GM12878 (cell line): ENCODE data around the gene AOPEP. TPM values are rescaled to one million over a fixed set of nuclear protein-coding genes. Genes with fewer than 3 reads are reported as not detected.

Experiments
- ATAC-seq: fragments of 200-7000 bp; cut with Tn5 transposase; 3 replicates; pipeline ENCODE4 v1.9.1; 2020; ENCODE audit warnings: mild to moderate bottlenecking, moderate library complexity
- BruUV-seq: library from RNA; stranded (reverse); fragments of 400-500 nt; replicated peaks from 2 replicates; lab custom pipeline; 2021; lab: Mats Ljungman, UMichigan
- CTCF ChIA-PET: fragments of 300-600 bp; sonication (Branson Sonifier 250); formaldehyde crosslinking; extraction: SDS; loops from one replicate; lab custom pipeline; 2021; ENCODE audit warnings: inconsistent platforms; lab: Yijun Ruan, JAX
- POLR2A ChIA-PET: fragments of 350-600 bp; formaldehyde crosslinking; extraction: SDS; loops from one replicate; lab custom pipeline; 2021; ENCODE audit warnings: inconsistent platforms; lab: Charles Lee
- RAD21 ChIA-PET: fragments of 300-600 bp; sonication (Branson Sonifier 250); formaldehyde crosslinking; loops from one replicate; lab custom pipeline; 2023; ENCODE audit warnings: antibody characterized with exemption; ENCODE audit not compliant: unreplicated experiment; lab: Charles Lee
- SMC1A ChIA-PET: fragments of 300-600 bp; sonication (Branson Sonifier 250); formaldehyde crosslinking; loops from one replicate; lab custom pipeline; 2023; ENCODE audit not compliant: unreplicated experiment, uncharacterized antibody; lab: Charles Lee
- DNase-seq: peaks from one replicate; pipeline ENCODE4 v3.0.0-alpha.2; 2011; ENCODE audit warnings: low read depth, low spot score
- FAIRE-seq: peaks from 3 replicates; lab custom pipeline; 2011; peaks lifted over from hg19 to GRCh38; lab: Jason Lieb, UNC
- H2AFZ ChIP-seq: 2 replicates; pipeline ENCODE4 v1.6.0; 2011; ENCODE audit warnings: low read depth, low read length, control low read depth; ENCODE audit not compliant: control insufficient read depth
- H3K27ac ChIP-seq: 2 replicates; pipeline ENCODE4 v1.5.1; 2011; ENCODE audit warnings: control low read depth; ENCODE audit not compliant: control insufficient read depth, insufficient read depth
- H3K27me3 ChIP-seq, 2 experiments: replicated peaks in 1 of 2; 2 replicates each; pipeline versions ENCODE4 v1.6.0 to v1.6.1; 2011; ENCODE audit warnings: low read length in 1 of 2; ENCODE audit not compliant: control insufficient read depth in 2 of 2, insufficient read depth in 2 of 2
- H3K36me3 ChIP-seq, 2 experiments: 2 replicates each; pipeline ENCODE4 v1.5.1; 2011; ENCODE audit warnings: low read length in 1 of 2; ENCODE audit not compliant: control insufficient read depth in 2 of 2, insufficient read depth in 2 of 2
- H3K4me1 ChIP-seq: 2 replicates; pipeline ENCODE4 v1.6.1; 2011; ENCODE audit warnings: mild to moderate bottlenecking, low read length, moderate library complexity, mixed read lengths; ENCODE audit not compliant: control insufficient read depth, insufficient read depth
- H3K4me2 ChIP-seq: 2 replicates; pipeline ENCODE4 v1.6.0; 2011; ENCODE audit warnings: control low read depth; ENCODE audit not compliant: control insufficient read depth, insufficient read depth
- H3K4me3 ChIP-seq: fragments of 200-600 bp; sonication (generic); 2 replicates; pipeline ENCODE4 v1.5.1; 2016
- H3K79me2 ChIP-seq: 2 replicates; pipeline ENCODE4 v1.6.0; 2011; ENCODE audit warnings: low read length; ENCODE audit not compliant: control insufficient read depth, insufficient read depth
- H3K9ac ChIP-seq: 2 replicates; pipeline ENCODE4 v1.8.0; 2011; ENCODE audit warnings: low read length, control low read depth, mixed read lengths; ENCODE audit not compliant: control insufficient read depth, insufficient read depth
- H3K9me3 ChIP-seq: replicated peaks from 3 replicates; pipeline ENCODE4 v1.5.1; 2011; ENCODE audit warnings: mild to moderate bottlenecking, low read length; ENCODE audit not compliant: control insufficient read depth, insufficient read depth
- H4K20me1 ChIP-seq: 2 replicates; pipeline ENCODE4 v1.6.0; 2011; ENCODE audit not compliant: control insufficient read depth, insufficient read depth
- GATAD2B ChIP-seq: fragments of 450-650 bp; conservative IDR thresholded peaks from 2 replicates; pipeline ENCODE4 v1.6.1; 2017; ENCODE audit warnings: low read depth, mild to moderate bottlenecking, moderate library complexity
- KDM1A ChIP-seq: fragments of 200-600 bp; sonication (generic); IDR thresholded peaks from 2 replicates; pipeline ENCODE4 v1.6.1; 2016; ENCODE audit warnings: borderline replicate concordance
- NRF1 ChIP-seq: conservative IDR thresholded peaks from 2 replicates; pipeline ENCODE4 v1.6.1; 2011; ENCODE audit warnings: mild to moderate bottlenecking, low read depth, low read length, improper control_type of control experiment
- PAX5 ChIP-seq: IDR thresholded peaks from 2 replicates; pipeline ENCODE4 v1.6.1; 2011; ENCODE audit warnings: low read depth, low read length, borderline replicate concordance
- POLR2A ChIP-seq: IDR thresholded peaks from 2 replicates; pipeline ENCODE4 v1.6.1; 2011; ENCODE audit warnings: low read depth, mild to moderate bottlenecking, low read length
- RB1 ChIP-seq: fragments of 450-650 bp; formaldehyde crosslinking; IDR thresholded peaks from 2 replicates; pipeline ENCODE4 v1.6.1; 2017; ENCODE audit warnings: mild to moderate bottlenecking, borderline replicate concordance
- RCOR1 ChIP-seq: conservative IDR thresholded peaks from 2 replicates; pipeline ENCODE4 v1.6.1; 2012; ENCODE audit warnings: low read depth, low read length, improper control_type of control experiment
- SMAD5 ChIP-seq: IDR thresholded peaks from 2 replicates; pipeline ENCODE4 v1.6.1; 2016; ENCODE audit warnings: antibody characterized with exemption, low read depth
- SUZ12 ChIP-seq: fragments of 200-600 bp; sonication (generic); IDR thresholded peaks from one replicate; pipeline ENCODE4 v1.6.1; 2018; ENCODE audit warnings: antibody characterized with exemption, mild to moderate bottlenecking; ENCODE audit not compliant: unreplicated experiment
- ZNF622 ChIP-seq: fragments of 450-650 bp; IDR thresholded peaks from 2 replicates; pipeline ENCODE4 v1.6.1; 2017; ENCODE audit warnings: mild to moderate bottlenecking, inconsistent platforms
- ZSCAN29 ChIP-seq: fragments of 450-650 bp; IDR thresholded peaks from 2 replicates; pipeline ENCODE4 v1.6.1; 2017; ENCODE audit warnings: mild to moderate bottlenecking, moderate library complexity
- WGBS: methylation state at CpG from one replicate; pipeline ENCODE4 v1.1.6; 2016; ENCODE audit warnings: low lambda C conversion rate; ENCODE audit not compliant: insufficient replicate concordance, insufficient coverage; ENCODE audit errors: missing lambda C conversion rate; 5-methylcytosine and 5-hydroxymethylcytosine counted together
- in situ Hi-C: fragments of 300-500 bp; cut with MboI; formaldehyde crosslinking; loops from 9 replicates; pipeline ENCODE4 v1.14.3; 2018; ENCODE audit warnings: mixed read lengths
- intact Hi-C: fragments of 100-400 bp; cut with micrococcal nuclease; formaldehyde crosslinking; loops from one replicate; pipeline ENCODE4 v1.14.2; 2022; ENCODE audit not compliant: unreplicated experiment
- polyA plus RNA-seq, 11 experiments: library from polyadenylated mRNA; depleted of rRNA in 4 of 11; unstranded in 6 of 11; stranded (reverse) in 5 of 11; fragments of >200 nt; fragmentation: Nextera tagmentation in 4 of 11; fragmentation: Illumina TruSeq in 1 of 11; extraction: Ambion mirVana in 4 of 11; extraction: Trizol in 1 of 11; gene quantifications; 1 replicate in 1 of 11; 2 replicates in 10 of 11; pipeline versions ENCODE4 v1.2.1 to v1.2.3, GENCODE V29; 2011 to 2016; ENCODE audit warnings: inconsistent platforms in 2 of 11, missing spikeins in 2 of 11, low read depth in 1 of 11
- total RNA-seq, 4 experiments: library from RNA; depleted of rRNA in 3 of 4; stranded (reverse); fragments of >200 nt in 3 of 4; fragmentation: Illumina TruSeq in 1 of 4; extraction: Trizol in 1 of 4; gene quantifications; 2 replicates each; pipeline versions ENCODE4 v1.2.1 to v1.2.3, GENCODE V29; 2013 to 2021
- TF ChIP-seq, protein P1 (sequence below): fragments of 450-650 bp; IDR thresholded peaks from 2 replicates; pipeline ENCODE4 v1.6.1; 2017; ENCODE audit warnings: borderline replicate concordance
- TF ChIP-seq, protein P2 (sequence below): fragments of 450-650 bp; IDR thresholded peaks from 2 replicates; pipeline ENCODE4 v1.6.1; 2017; ENCODE audit warnings: mild to moderate bottlenecking, moderate library complexity
- TF ChIP-seq, protein P3 (sequence below): IDR thresholded peaks from 2 replicates; pipeline ENCODE4 v1.6.1; 2012; ENCODE audit warnings: improper control_type of control experiment, low read depth, low read length; ENCODE audit not compliant: insufficient replicate concordance

AOPEP gene
- total and polyA plus RNA-seq, 10 of the 15 experiments (the other 5 are each of a cell fraction or from before 2014, with no cell fraction given) = 2.3 to 16.9 (median 10.1) TPM

DNA sequence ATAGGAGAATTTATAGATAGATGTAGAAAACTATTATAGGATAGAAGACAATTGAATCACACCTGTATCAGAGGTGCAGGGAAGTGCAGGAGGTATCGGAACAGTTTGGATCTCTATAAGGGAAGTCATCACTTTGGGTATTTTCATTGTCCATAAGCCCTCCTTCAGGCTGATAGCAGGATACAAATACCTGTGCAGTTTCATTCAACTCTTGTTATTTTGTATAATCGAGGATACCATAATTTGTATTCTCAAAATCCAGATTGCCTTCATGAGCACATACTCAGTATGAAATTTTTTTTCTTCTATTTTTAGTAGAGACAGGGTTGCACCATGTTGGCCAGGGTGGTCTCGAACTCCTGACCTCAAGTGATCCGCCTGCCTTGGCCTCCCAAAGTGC is 289.1 kb downstream of the AOPEP start (continued):
- TF ChIP-seq, protein P1, sequence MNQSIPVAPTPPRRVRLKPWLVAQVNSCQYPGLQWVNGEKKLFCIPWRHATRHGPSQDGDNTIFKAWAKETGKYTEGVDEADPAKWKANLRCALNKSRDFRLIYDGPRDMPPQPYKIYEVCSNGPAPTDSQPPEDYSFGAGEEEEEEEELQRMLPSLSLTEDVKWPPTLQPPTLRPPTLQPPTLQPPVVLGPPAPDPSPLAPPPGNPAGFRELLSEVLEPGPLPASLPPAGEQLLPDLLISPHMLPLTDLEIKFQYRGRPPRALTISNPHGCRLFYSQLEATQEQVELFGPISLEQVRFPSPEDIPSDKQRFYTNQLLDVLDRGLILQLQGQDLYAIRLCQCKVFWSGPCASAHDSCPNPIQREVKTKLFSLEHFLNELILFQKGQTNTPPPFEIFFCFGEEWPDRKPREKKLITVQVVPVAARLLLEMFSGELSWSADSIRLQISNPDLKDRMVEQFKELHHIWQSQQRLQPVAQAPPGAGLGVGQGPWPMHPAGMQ = no peak
- no peak for TF ChIP-seq KDM1A
- TF ChIP-seq SUZ12 = no peak
- no peak for TF ChIP-seq RB1
- no peak for TF ChIP-seq GATAD2B

DNA sequence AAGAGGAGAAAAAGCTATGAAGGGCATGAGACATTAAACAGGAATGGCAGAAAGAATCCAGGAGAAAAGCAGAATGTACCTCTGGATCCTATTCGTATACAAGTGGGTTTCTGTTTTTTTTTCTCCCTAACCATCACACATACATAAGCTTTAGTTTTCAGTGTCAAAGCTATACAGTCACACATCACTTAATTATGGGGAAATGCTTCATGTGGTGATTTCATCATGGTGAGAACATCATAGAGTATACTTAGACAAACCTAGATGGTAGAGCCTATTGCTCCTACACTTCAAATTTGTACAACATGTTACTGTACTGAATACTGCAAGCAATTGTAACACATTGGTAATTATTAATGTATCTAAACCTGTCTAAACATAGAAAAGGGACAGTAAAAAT is 290.6 kb downstream of the AOPEP start:
- 100% methylated on average over 1 of the region's 1 CpG for WGBS
- in situ Hi-C loops (no loop called here), intact Hi-C loops (no loop called here)
- H3K36me3 ChIP-seq = peaks cover 0 to 3% of the 10 kb centered on the region in 2 experiments; a peak in 2 of 4 replicates
- no peaks in the 10 kb centered on the region for H4K20me1 ChIP-seq
- no peaks in the 10 kb centered on the region for H3K4me1 ChIP-seq
- no peaks in the 10 kb centered on the region for H3K79me2 ChIP-seq
- POLR2A ChIA-PET = no interaction called here
- ATAC-seq = no peak
- no peak overlapping the region for H3K4me2 ChIP-seq
- no peak for FAIRE-seq
- DNase-seq = no peak
- no peaks in the 10 kb centered on the region for H3K9me3 ChIP-seq
- CTCF ChIA-PET = no interaction called here
- H3K27ac ChIP-seq = no peak overlapping the region
- no peak overlapping the region for H3K4me3 ChIP-seq
- SMC1A ChIA-PET = interaction anchor here (0.6 to 1.6 kb wide), 3 partner anchors 10 to 150 kb away, joined by 3 to 6 read pairs (median 4); no protein-coding TSS in a partner anchor
- no peak overlapping the region for H3K9ac ChIP-seq
- H3K27me3 ChIP-seq = no peaks in the 10 kb centered on the region
- no peak overlapping the region for H2AFZ ChIP-seq
- BruUV-seq = no TSS peak
- RAD21 ChIA-PET = no interaction called here
- no peak for TF ChIP-seq SMAD5
- TF ChIP-seq ZSCAN29 = no peak
- TF ChIP-seq, protein P2, sequence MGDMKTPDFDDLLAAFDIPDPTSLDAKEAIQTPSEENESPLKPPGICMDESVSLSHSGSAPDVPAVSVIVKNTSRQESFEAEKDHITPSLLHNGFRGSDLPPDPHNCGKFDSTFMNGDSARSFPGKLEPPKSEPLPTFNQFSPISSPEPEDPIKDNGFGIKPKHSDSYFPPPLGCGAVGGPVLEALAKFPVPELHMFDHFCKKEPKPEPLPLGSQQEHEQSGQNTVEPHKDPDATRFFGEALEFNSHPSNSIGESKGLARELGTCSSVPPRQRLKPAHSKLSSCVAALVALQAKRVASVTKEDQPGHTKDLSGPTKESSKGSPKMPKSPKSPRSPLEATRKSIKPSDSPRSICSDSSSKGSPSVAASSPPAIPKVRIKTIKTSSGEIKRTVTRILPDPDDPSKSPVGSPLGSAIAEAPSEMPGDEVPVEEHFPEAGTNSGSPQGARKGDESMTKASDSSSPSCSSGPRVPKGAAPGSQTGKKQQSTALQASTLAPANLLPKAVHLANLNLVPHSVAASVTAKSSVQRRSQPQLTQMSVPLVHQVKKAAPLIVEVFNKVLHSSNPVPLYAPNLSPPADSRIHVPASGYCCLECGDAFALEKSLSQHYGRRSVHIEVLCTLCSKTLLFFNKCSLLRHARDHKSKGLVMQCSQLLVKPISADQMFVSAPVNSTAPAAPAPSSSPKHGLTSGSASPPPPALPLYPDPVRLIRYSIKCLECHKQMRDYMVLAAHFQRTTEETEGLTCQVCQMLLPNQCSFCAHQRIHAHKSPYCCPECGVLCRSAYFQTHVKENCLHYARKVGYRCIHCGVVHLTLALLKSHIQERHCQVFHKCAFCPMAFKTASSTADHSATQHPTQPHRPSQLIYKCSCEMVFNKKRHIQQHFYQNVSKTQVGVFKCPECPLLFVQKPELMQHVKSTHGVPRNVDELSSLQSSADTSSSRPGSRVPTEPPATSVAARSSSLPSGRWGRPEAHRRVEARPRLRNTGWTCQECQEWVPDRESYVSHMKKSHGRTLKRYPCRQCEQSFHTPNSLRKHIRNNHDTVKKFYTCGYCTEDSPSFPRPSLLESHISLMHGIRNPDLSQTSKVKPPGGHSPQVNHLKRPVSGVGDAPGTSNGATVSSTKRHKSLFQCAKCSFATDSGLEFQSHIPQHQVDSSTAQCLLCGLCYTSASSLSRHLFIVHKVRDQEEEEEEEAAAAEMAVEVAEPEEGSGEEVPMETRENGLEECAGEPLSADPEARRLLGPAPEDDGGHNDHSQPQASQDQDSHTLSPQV = no peak
- no peak for TF ChIP-seq NRF1
- TF ChIP-seq RCOR1 = no peak
- TF ChIP-seq, protein P3, sequence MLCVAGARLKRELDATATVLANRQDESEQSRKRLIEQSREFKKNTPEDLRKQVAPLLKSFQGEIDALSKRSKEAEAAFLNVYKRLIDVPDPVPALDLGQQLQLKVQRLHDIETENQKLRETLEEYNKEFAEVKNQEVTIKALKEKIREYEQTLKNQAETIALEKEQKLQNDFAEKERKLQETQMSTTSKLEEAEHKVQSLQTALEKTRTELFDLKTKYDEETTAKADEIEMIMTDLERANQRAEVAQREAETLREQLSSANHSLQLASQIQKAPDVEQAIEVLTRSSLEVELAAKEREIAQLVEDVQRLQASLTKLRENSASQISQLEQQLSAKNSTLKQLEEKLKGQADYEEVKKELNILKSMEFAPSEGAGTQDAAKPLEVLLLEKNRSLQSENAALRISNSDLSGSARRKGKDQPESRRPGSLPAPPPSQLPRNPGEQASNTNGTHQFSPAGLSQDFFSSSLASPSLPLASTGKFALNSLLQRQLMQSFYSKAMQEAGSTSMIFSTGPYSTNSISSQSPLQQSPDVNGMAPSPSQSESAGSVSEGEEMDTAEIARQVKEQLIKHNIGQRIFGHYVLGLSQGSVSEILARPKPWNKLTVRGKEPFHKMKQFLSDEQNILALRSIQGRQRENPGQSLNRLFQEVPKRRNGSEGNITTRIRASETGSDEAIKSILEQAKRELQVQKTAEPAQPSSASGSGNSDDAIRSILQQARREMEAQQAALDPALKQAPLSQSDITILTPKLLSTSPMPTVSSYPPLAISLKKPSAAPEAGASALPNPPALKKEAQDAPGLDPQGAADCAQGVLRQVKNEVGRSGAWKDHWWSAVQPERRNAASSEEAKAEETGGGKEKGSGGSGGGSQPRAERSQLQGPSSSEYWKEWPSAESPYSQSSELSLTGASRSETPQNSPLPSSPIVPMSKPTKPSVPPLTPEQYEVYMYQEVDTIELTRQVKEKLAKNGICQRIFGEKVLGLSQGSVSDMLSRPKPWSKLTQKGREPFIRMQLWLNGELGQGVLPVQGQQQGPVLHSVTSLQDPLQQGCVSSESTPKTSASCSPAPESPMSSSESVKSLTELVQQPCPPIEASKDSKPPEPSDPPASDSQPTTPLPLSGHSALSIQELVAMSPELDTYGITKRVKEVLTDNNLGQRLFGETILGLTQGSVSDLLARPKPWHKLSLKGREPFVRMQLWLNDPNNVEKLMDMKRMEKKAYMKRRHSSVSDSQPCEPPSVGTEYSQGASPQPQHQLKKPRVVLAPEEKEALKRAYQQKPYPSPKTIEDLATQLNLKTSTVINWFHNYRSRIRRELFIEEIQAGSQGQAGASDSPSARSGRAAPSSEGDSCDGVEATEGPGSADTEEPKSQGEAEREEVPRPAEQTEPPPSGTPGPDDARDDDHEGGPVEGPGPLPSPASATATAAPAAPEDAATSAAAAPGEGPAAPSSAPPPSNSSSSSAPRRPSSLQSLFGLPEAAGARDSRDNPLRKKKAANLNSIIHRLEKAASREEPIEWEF = no peak
- no peak for TF ChIP-seq ZNF622
- no peak for TF ChIP-seq POLR2A
- TF ChIP-seq PAX5 = no peak
